GM23338 (cell line): ENCODE results near the gene BBS4. TPM values are rescaled to one million over a fixed set of nuclear protein-coding genes. Genes with fewer than 3 reads are reported as not detected.

Experiments used
- ATAC-seq: fragments of 200-7000 bp; cut with Tn5 transposase; 3 replicates; pipeline ENCODE4 v1.9.1; 2020
- DNase-seq: peaks from one replicate; pipeline ENCODE4 v3.0.0-alpha.2; 2015; ENCODE audit warnings: low spot score
- H2AFZ ChIP-seq: fragments of 200-600 bp; sonication (generic); 2 replicates; pipeline ENCODE4 v1.8.0; 2016; ENCODE audit warnings: antibody characterized with exemption, mild to moderate bottlenecking, moderate library complexity
- H3F3A ChIP-seq: fragments of 200-600 bp; sonication (generic); replicated peaks from 2 replicates; pipeline ENCODE4 v1.8.0; 2017; ENCODE audit warnings: antibody characterized with exemption, mixed run types, low read depth
- H3K27ac ChIP-seq: fragments of 200-600 bp; sonication (generic); 2 replicates; pipeline ENCODE4 v1.6.1; 2016; ENCODE audit warnings: low read depth
- H3K27me3 ChIP-seq: fragments of 200-600 bp; sonication (generic); 2 replicates; pipeline ENCODE4 v1.8.0; 2016; ENCODE audit warnings: mild to moderate bottlenecking, mixed run types, moderate library complexity; ENCODE audit not compliant: insufficient read depth
- H3K36me3 ChIP-seq: fragments of 200-600 bp; sonication (generic); 2 replicates; pipeline ENCODE4 v1.8.0; 2016; ENCODE audit warnings: mild to moderate bottlenecking; ENCODE audit not compliant: insufficient read depth
- H3K4me1 ChIP-seq: fragments of 200-600 bp; sonication (generic); 2 replicates; pipeline ENCODE4 v1.8.0; 2016; ENCODE audit warnings: mild to moderate bottlenecking, moderate library complexity; ENCODE audit not compliant: insufficient read depth
- H3K4me2 ChIP-seq: fragments of 200-600 bp; sonication (generic); 2 replicates; pipeline ENCODE4 v1.7.1; 2017; ENCODE audit warnings: mixed run types
- H3K4me3 ChIP-seq: fragments of 200-600 bp; sonication (generic); 2 replicates; pipeline ENCODE4 v1.6.1; 2016; ENCODE audit warnings: mixed run types
- H3K79me2 ChIP-seq: fragments of 200-600 bp; sonication (generic); replicated peaks from 2 replicates; pipeline ENCODE4 v1.8.0; 2017; ENCODE audit warnings: mild to moderate bottlenecking; ENCODE audit not compliant: insufficient read depth
- H3K9me2 ChIP-seq: fragments of 200-600 bp; sonication (generic); 2 replicates; pipeline ENCODE4 v1.8.0; 2017; ENCODE audit not compliant: insufficient read depth
- H4K20me1 ChIP-seq: fragments of 200-600 bp; sonication (generic); replicated peaks from 2 replicates; pipeline ENCODE4 v1.8.0; 2017; ENCODE audit warnings: mild to moderate bottlenecking; ENCODE audit not compliant: insufficient read depth
- H3K27ac Mint-ChIP-seq: 2 replicates; pipeline ENCODE4 v1.8.0; 2020; ENCODE audit warnings: inconsistent platforms, mild to moderate bottlenecking, moderate library complexity, mixed read lengths
- H3K27me3 Mint-ChIP-seq: 3 replicates; pipeline ENCODE4 v1.8.0; 2022; ENCODE audit warnings: low read depth, mild to moderate bottlenecking, moderate library complexity, mixed read lengths, inconsistent platforms; ENCODE audit not compliant: insufficient read depth, poor library complexity
- H3K36me3 Mint-ChIP-seq: 3 replicates; pipeline ENCODE4 v1.8.0; 2021; ENCODE audit warnings: low read depth, mild to moderate bottlenecking, inconsistent platforms, moderate library complexity, mixed read lengths
- H3K4me1 Mint-ChIP-seq: 3 replicates; pipeline ENCODE4 v1.8.0; 2020; ENCODE audit warnings: mild to moderate bottlenecking, inconsistent platforms, mixed read lengths
- H3K4me3 Mint-ChIP-seq: 3 replicates; pipeline ENCODE4 v1.8.0; 2021; ENCODE audit warnings: moderate library complexity, mild to moderate bottlenecking, inconsistent platforms, mixed read lengths
- H3K9me3 Mint-ChIP-seq: 3 replicates; pipeline ENCODE4 v1.8.0; 2020; ENCODE audit warnings: moderate library complexity, mild to moderate bottlenecking, inconsistent platforms, mixed read lengths
- CREB1 ChIP-seq: fragments of 250-450 bp; sonication (Bioruptor Pico); IDR thresholded peaks from 2 replicates; pipeline ENCODE4 v1.5.0; 2020; ENCODE audit warnings: low read depth, mild to moderate bottlenecking, moderate library complexity
- EZH2 ChIP-seq: fragments of 200-600 bp; sonication (generic); IDR thresholded peaks from one replicate; pipeline ENCODE4 v1.8.0; 2017; ENCODE audit warnings: antibody characterized with exemption, mild to moderate bottlenecking, low read depth; ENCODE audit not compliant: unreplicated experiment
- EZH2phosphoT487 ChIP-seq: fragments of 200-600 bp; sonication (generic); IDR thresholded peaks from one replicate; pipeline ENCODE4 v1.8.1; 2018; ENCODE audit warnings: antibody characterized with exemption; ENCODE audit not compliant: unreplicated experiment
- JUNB ChIP-seq: IDR thresholded peaks from one replicate; pipeline ENCODE4 v1.6.1; 2016; ENCODE audit warnings: antibody characterized with exemption; ENCODE audit not compliant: unreplicated experiment
- ZNF114 ChIP-seq: fragments of 250-450 bp; sonication (Bioruptor Pico); IDR thresholded peaks from 2 replicates; pipeline ENCODE4 v1.5.0; 2020; ENCODE audit warnings: mild to moderate bottlenecking, moderate library complexity
- ZNF331 ChIP-seq: fragments of 250-450 bp; sonication (Bioruptor Pico); IDR thresholded peaks from 2 replicates; pipeline ENCODE4 v1.5.0; 2020; ENCODE audit warnings: low read depth, mild to moderate bottlenecking, moderate library complexity
- polyA plus RNA-seq: library from polyadenylated mRNA; unstranded; fragments of >200 nt; fragmentation: Nextera tagmentation; extraction: Ambion mirVana; gene quantifications from 2 replicates; pipeline ENCODE4 v1.2.1, GENCODE V29; 2016
- total RNA-seq: library from RNA; depleted of rRNA; stranded (reverse); fragments of >200 nt; shearing (Covaris generic); gene quantifications from 2 replicates; pipeline ENCODE4 v1.2.3, GENCODE V29; 2014
- TF ChIP-seq, protein P1 (sequence below): fragments of 250-450 bp; sonication (Bioruptor Pico); IDR thresholded peaks from 2 replicates; pipeline ENCODE4 v1.5.0; 2020; ENCODE audit warnings: mild to moderate bottlenecking, moderate library complexity
- TF ChIP-seq, protein P2 (sequence below): IDR thresholded peaks from 2 replicates; pipeline ENCODE4 v1.6.1; 2016; ENCODE audit warnings: antibody characterized with exemption
- TF ChIP-seq, protein P3 (sequence below), 2 experiments: fragments of 200-600 bp in 1 of 2; sonication (generic) in 1 of 2; conservative IDR thresholded peaks; 2 replicates each; pipeline versions ENCODE4 v1.5.1 to v1.6.1; 2016 to 2017; ENCODE audit warnings: antibody characterized with exemption in 2 of 2, low read depth in 2 of 2, mild to moderate bottlenecking in 2 of 2, moderate library complexity in 1 of 2

The BBS4 gene
- total and polyA plus RNA-seq, 2 experiments from 2014 or later, result 22.2 to 40.8 TPM

DNA sequence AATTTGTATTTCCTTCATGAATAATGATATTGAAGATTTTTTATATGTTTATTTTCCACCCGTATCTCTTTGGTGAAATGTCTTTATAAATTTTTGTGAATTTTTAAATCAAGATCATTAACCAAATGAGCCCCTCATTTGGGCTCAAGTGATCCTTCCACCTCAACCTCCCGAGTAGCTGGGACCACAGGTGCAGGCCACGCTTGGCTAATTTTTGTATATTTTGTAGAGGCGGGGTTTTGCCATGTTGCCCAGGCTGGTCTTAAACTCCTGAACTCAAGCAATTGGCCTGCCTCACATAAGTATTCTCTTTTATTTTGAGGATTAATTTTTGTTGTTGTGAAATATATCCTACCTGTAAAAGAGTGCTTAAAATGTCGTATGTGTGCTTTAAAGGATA, 4.9 kb downstream of the BBS4 start (continued):
- TF ChIP-seq JUNB (no peak), ZNF114 (CRISPR knock-in tag) (no peak), CREB1 (CRISPR knock-in tag) (no peak)

DNA sequence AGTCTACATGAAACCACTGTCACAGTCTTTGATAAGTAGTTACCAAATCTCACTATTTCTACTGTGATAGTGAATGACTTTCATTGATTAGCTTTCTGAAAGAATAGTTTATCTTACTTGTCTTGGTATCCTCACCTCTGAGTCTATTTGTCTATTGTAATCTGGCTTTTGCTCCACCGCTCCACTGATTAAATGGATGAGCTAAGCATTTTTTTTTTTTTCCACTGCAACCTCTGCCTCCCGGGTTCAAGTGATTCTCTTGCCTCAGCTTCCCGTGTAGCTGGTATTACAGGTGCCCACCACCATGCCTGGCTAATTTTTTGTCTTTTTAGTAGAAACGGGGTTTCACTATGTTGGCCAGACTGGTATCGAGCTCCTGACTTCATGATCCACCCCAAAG, 12.9 kb downstream of the BBS4 start:
- Histone ChIP-seq H4K20me1 (no peaks in the 10 kb centered on the region), H3K4me1 (no peaks in the 10 kb centered on the region), H3K36me3 (no peaks in the 10 kb centered on the region), H3K27me3 (no peaks in the 10 kb centered on the region), H3F3A (no peaks in the 10 kb centered on the region), H3K4me3 (no peak overlapping the region), H3K79me2 (peaks cover 36% of the 10 kb centered on the region), H2AFZ (no peak overlapping the region), H3K4me2 (no peak overlapping the region), H3K27ac (no peak overlapping the region), H3K9me2 (no peaks in the 10 kb centered on the region)
- Mint-ChIP-seq H3K27me3 (peaks cover 3% of the 10 kb centered on the region), H3K4me3 (no peak overlapping the region), H3K4me1 (no peaks in the 10 kb centered on the region), H3K9me3 (no peaks in the 10 kb centered on the region), H3K36me3 (no peaks in the 10 kb centered on the region), H3K27ac (no peak overlapping the region)
- ATAC-seq, result no peak
- TF ChIP-seq CREB1 (CRISPR knock-in tag), result no peak
- TF ChIP-seq, protein P1, sequence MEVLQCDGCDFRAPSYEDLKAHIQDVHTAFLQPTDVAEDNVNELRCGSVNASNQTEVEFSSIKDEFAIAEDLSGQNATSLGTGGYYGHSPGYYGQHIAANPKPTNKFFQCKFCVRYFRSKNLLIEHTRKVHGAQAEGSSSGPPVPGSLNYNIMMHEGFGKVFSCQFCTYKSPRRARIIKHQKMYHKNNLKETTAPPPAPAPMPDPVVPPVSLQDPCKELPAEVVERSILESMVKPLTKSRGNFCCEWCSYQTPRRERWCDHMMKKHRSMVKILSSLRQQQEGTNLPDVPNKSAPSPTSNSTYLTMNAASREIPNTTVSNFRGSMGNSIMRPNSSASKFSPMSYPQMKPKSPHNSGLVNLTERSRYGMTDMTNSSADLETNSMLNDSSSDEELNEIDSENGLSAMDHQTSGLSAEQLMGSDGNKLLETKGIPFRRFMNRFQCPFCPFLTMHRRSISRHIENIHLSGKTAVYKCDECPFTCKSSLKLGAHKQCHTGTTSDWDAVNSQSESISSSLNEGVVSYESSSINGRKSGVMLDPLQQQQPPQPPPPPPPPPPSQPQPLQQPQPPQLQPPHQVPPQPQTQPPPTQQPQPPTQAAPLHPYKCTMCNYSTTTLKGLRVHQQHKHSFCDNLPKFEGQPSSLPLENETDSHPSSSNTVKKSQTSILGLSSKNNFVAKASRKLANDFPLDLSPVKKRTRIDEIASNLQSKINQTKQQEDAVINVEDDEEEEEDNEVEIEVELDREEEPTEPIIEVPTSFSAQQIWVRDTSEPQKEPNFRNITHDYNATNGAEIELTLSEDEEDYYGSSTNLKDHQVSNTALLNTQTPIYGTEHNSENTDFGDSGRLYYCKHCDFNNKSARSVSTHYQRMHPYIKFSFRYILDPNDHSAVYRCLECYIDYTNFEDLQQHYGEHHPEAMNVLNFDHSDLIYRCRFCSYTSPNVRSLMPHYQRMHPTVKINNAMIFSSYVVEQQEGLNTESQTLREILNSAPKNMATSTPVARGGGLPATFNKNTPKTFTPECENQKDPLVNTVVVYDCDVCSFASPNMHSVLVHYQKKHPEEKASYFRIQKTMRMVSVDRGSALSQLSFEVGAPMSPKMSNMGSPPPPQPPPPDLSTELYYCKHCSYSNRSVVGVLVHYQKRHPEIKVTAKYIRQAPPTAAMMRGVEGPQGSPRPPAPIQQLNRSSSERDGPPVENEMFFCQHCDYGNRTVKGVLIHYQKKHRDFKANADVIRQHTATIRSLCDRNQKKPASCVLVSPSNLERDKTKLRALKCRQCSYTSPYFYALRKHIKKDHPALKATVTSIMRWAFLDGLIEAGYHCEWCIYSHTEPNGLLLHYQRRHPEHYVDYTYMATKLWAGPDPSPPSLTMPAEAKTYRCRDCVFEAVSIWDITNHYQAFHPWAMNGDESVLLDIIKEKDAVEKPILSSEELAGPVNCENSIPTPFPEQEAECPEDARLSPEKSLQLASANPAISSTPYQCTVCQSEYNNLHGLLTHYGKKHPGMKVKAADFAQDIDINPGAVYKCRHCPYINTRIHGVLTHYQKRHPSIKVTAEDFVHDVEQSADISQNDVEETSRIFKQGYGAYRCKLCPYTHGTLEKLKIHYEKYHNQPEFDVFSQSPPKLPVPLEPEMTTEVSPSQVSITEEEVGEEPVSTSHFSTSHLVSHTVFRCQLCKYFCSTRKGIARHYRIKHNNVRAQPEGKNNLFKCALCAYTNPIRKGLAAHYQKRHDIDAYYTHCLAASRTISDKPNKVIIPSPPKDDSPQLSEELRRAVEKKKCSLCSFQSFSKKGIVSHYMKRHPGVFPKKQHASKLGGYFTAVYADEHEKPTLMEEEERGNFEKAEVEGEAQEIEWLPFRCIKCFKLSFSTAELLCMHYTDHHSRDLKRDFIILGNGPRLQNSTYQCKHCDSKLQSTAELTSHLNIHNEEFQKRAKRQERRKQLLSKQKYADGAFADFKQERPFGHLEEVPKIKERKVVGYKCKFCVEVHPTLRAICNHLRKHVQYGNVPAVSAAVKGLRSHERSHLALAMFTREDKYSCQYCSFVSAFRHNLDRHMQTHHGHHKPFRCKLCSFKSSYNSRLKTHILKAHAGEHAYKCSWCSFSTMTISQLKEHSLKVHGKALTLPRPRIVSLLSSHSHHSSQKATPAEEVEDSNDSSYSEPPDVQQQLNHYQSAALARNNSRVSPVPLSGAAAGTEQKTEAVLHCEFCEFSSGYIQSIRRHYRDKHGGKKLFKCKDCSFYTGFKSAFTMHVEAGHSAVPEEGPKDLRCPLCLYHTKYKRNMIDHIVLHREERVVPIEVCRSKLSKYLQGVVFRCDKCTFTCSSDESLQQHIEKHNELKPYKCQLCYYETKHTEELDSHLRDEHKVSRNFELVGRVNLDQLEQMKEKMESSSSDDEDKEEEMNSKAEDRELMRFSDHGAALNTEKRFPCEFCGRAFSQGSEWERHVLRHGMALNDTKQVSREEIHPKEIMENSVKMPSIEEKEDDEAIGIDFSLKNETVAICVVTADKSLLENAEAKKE, result no peak
- no peak for TF ChIP-seq ZNF331
- TF ChIP-seq, protein P2, sequence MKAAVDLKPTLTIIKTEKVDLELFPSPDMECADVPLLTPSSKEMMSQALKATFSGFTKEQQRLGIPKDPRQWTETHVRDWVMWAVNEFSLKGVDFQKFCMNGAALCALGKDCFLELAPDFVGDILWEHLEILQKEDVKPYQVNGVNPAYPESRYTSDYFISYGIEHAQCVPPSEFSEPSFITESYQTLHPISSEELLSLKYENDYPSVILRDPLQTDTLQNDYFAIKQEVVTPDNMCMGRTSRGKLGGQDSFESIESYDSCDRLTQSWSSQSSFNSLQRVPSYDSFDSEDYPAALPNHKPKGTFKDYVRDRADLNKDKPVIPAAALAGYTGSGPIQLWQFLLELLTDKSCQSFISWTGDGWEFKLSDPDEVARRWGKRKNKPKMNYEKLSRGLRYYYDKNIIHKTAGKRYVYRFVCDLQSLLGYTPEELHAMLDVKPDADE, result no peak
- TF ChIP-seq, protein P3, sequence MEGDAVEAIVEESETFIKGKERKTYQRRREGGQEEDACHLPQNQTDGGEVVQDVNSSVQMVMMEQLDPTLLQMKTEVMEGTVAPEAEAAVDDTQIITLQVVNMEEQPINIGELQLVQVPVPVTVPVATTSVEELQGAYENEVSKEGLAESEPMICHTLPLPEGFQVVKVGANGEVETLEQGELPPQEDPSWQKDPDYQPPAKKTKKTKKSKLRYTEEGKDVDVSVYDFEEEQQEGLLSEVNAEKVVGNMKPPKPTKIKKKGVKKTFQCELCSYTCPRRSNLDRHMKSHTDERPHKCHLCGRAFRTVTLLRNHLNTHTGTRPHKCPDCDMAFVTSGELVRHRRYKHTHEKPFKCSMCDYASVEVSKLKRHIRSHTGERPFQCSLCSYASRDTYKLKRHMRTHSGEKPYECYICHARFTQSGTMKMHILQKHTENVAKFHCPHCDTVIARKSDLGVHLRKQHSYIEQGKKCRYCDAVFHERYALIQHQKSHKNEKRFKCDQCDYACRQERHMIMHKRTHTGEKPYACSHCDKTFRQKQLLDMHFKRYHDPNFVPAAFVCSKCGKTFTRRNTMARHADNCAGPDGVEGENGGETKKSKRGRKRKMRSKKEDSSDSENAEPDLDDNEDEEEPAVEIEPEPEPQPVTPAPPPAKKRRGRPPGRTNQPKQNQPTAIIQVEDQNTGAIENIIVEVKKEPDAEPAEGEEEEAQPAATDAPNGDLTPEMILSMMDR (conservative IDR thresholded peaks at IDR 0.05; ENCODE audit: low read depth in 2 of 2), result no peak
- no peak for TF ChIP-seq ZNF114 (CRISPR knock-in tag)
- no peak for TF ChIP-seq JUNB
- TF ChIP-seq EZH2phosphoT487, result no peak
- no peak for TF ChIP-seq EZH2
- no peak for DNase-seq
